Stimulated activated CD4-positive, alpha-beta T cell treated with anti-CD3 and anti-CD28 coated beads, Interleukin-12 subunit alpha, Interleukin-12 subunit beta, amount 100 ng/mL, for 4 hours (primary cell): Measurements from ENCODE around the gene ILF3.
A peak's percentile ranks its signal among the peaks of the same experiment; 100 is the strongest.

Source experiments
- DNase-seq: peaks from one replicate; pipeline ENCODE4 v3.0.0-alpha.2; 2020

Gene ILF3

GRCh38 chr19:10701955-10702525 lies 47.9 kb downstream of the ILF3 start:
- DNase-seq = peak; percentile 26

- no peak for DNase-seq
Observed at GRCh38 chr19:10706990-10707389, 52.8 kb downstream of the ILF3 start.

GRCh38 chr19:10707440-10707839 lies 53.3 kb downstream of the ILF3 start:
- DNase-seq = no peak

GRCh38 chr19:10708291-10708690 lies 54.1 kb downstream of the ILF3 start:
- DNase-seq = no peak

GRCh38 chr19:10712045-10712444 lies 57.9 kb downstream of the ILF3 start:
- no peak for DNase-seq

GRCh38 chr19:10712754-10713153 lies 58.6 kb downstream of the ILF3 start:
- DNase-seq = no peak

GRCh38 chr19:10713317-10713716 lies 59.2 kb downstream of the ILF3 start:
- no peak for DNase-seq

GRCh38 chr19:10717054-10717355 lies 62.9 kb downstream of the ILF3 start:
- DNase-seq = no peak

GRCh38 chr19:10717356-10718204 lies 63.4 kb downstream of the ILF3 start, which contains the start of gene DNM2:
Gene DNM2, plus strand, starts transcription at chr19:10718079. Its CDS starts 164 bp downstream, at chr19:10718243.
- peak; percentile 94 for DNase-seq

- peak; percentile 53 for DNase-seq
Observed at GRCh38 chr19:10718205-10719196, 64.4 kb downstream of the ILF3 start.

- DNase-seq = no peak
Observed at GRCh38 chr19:10719466-10719961, 65.4 kb downstream of the ILF3 start.

- no peak for DNase-seq
Observed at GRCh38 chr19:10720607-10721125, 66.5 kb downstream of the ILF3 start.

- DNase-seq = no peak
Observed at GRCh38 chr19:10723591-10723990, 69.4 kb downstream of the ILF3 start.

- DNase-seq = no peak
Observed at GRCh38 chr19:10724573-10725071, 70.5 kb downstream of the ILF3 start.

- no peak for DNase-seq
Observed at GRCh38 chr19:10725415-10725814, 71.3 kb downstream of the ILF3 start.

GRCh38 chr19:10726268-10726667 lies 72.1 kb downstream of the ILF3 start:
- no peak for DNase-seq

- no peak for DNase-seq
Observed at GRCh38 chr19:10727685-10728201, 73.6 kb downstream of the ILF3 start.

GRCh38 chr19:10729411-10729810 lies 75.3 kb downstream of the ILF3 start:
- no peak for DNase-seq

- DNase-seq = no peak
Observed at GRCh38 chr19:10730932-10731331, 76.8 kb downstream of the ILF3 start.

- DNase-seq = no peak
Observed at GRCh38 chr19:10735741-10736140, 81.6 kb downstream of the ILF3 start.

GRCh38 chr19:10736189-10736588 lies 82.0 kb downstream of the ILF3 start:
- no peak for DNase-seq

GRCh38 chr19:10736916-10737551 lies 82.9 kb downstream of the ILF3 start:
- no peak for DNase-seq
